Liver (tissue), 9 donors: ENCODE measurements around the gene COMMD10. TPM values are rescaled to one million over a fixed set of nuclear protein-coding genes. Genes with fewer than 3 reads are reported as not detected.

Experiments
- DNase-seq: peaks from one replicate; pipeline ENCODE4 v3.0.0-alpha.2; 2017; ENCODE audit warnings: low spot score
- H3K27ac ChIP-seq, 2 donors: one replicate each; pipeline ENCODE4 v1.7.0; 2013; ENCODE audit warnings: inconsistent platforms in 2 of 2, low read length in 2 of 2, control low read depth in 1 of 2, low read depth in 1 of 2, mild to moderate bottlenecking in 1 of 2
- H3K27me3 ChIP-seq, 4 donors: one replicate each; pipeline versions ENCODE4 v1.6.1 to v1.7.0; 2013; ENCODE audit warnings: low read length in 3 of 4, inconsistent platforms in 1 of 4, mild to moderate bottlenecking in 1 of 4, moderate library complexity in 1 of 4; ENCODE audit not compliant: control insufficient read depth in 4 of 4, insufficient read depth in 4 of 4
- H3K36me3 ChIP-seq, 4 donors: one replicate each; pipeline versions ENCODE4 v1.6.1 to v1.7.0; 2013; ENCODE audit warnings: low read length in 3 of 4, mild to moderate bottlenecking in 3 of 4, low read depth in 1 of 4, moderate library complexity in 1 of 4; ENCODE audit not compliant: control insufficient read depth in 4 of 4, insufficient read depth in 3 of 4
- H3K4me1 ChIP-seq, 4 donors: one replicate each; pipeline versions ENCODE4 v1.6.1 to v1.7.0; 2013; ENCODE audit warnings: low read length in 3 of 4, mild to moderate bottlenecking in 3 of 4, moderate library complexity in 1 of 4; ENCODE audit not compliant: control insufficient read depth in 4 of 4, insufficient read depth in 4 of 4
- H3K4me3 ChIP-seq, 3 donors: one replicate each; pipeline versions ENCODE4 v1.6.1 to v1.7.0; 2013; ENCODE audit warnings: low read length in 3 of 3, control low read depth in 1 of 3, low read depth in 1 of 3, mild to moderate bottlenecking in 1 of 3
- H3K9ac ChIP-seq, 2 donors: one replicate each; pipeline ENCODE4 v1.7.0; 2013; ENCODE audit warnings: low read length in 2 of 2, mild to moderate bottlenecking in 2 of 2, moderate library complexity in 2 of 2, control low read depth in 1 of 2, low read depth in 1 of 2
- H3K9me3 ChIP-seq, 4 donors: one replicate each; pipeline versions ENCODE4 v1.6.1 to v1.7.0; 2013; ENCODE audit warnings: low read length in 3 of 4; ENCODE audit not compliant: control insufficient read depth in 4 of 4
- EGR1 ChIP-seq, 2 donors: IDR thresholded peaks; 2 replicates each; pipeline ENCODE4 v1.6.1; 2016 to 2018; ENCODE audit warnings: antibody characterized with exemption in 2 of 2, low read depth in 2 of 2
- FOXA1 ChIP-seq: IDR thresholded peaks from 2 replicates; pipeline ENCODE4 v1.6.1; 2016; ENCODE audit warnings: antibody characterized with exemption
- FOXA2 ChIP-seq: IDR thresholded peaks from 2 replicates; pipeline ENCODE4 v1.6.1; 2016; ENCODE audit warnings: antibody characterized with exemption
- GABPA ChIP-seq, 2 donors: IDR thresholded peaks in 1 of 2; conservative IDR thresholded peaks in 1 of 2; 2 replicates each; pipeline ENCODE4 v1.6.1; 2016; ENCODE audit warnings: antibody characterized with exemption in 2 of 2, mild to moderate bottlenecking in 1 of 2, moderate library complexity in 1 of 2
- HNF4A ChIP-seq, 2 donors: conservative IDR thresholded peaks; 2 replicates each; pipeline ENCODE4 v1.6.1; 2016; ENCODE audit warnings: antibody characterized with exemption in 2 of 2, mild to moderate bottlenecking in 2 of 2
- HNF4G ChIP-seq: IDR thresholded peaks from 2 replicates; pipeline ENCODE4 v1.6.1; 2016; ENCODE audit warnings: antibody characterized with exemption
- JUND ChIP-seq, 2 donors: IDR thresholded peaks; 2 replicates each; pipeline ENCODE4 v1.6.1; 2016; ENCODE audit warnings: antibody characterized with exemption in 2 of 2
- NR2F2 ChIP-seq: IDR thresholded peaks from 2 replicates; pipeline ENCODE4 v1.6.1; 2016; ENCODE audit warnings: antibody characterized with exemption
- RAD21 ChIP-seq, 2 donors: IDR thresholded peaks; 2 replicates each; pipeline ENCODE4 v1.6.1; 2016; ENCODE audit warnings: antibody characterized with exemption in 2 of 2, mild to moderate bottlenecking in 2 of 2
- RXRA ChIP-seq, 2 donors: IDR thresholded peaks; 2 replicates each; pipeline ENCODE4 v1.6.1; 2017 to 2018; ENCODE audit warnings: antibody characterized with exemption in 2 of 2, mild to moderate bottlenecking in 1 of 2
- SP1 ChIP-seq: IDR thresholded peaks from 2 replicates; pipeline ENCODE4 v1.6.1; 2018; ENCODE audit warnings: antibody characterized with exemption, mild to moderate bottlenecking
- TAF1 ChIP-seq: conservative IDR thresholded peaks from 2 replicates; pipeline ENCODE4 v1.6.1; 2016; ENCODE audit warnings: antibody characterized with exemption, mild to moderate bottlenecking
- YY1 ChIP-seq: IDR thresholded peaks from 2 replicates; pipeline ENCODE4 v1.6.1; 2016; ENCODE audit warnings: antibody characterized with exemption, mild to moderate bottlenecking
- WGBS: extraction: QIAGEN DNeasy Blood & Tissue Kit; methylation state at CpG from one replicate; pipeline ENCODE4 v1.1.7; 2013; 5-methylcytosine and 5-hydroxymethylcytosine counted together
- polyA plus RNA-seq, 2 donors: library from polyadenylated mRNA; stranded (reverse) in 1 of 2; unstranded in 1 of 2; fragments of 200-250 nt in 1 of 2; fragments of >200 nt in 1 of 2; fragmentation: Nextera tagmentation in 1 of 2; extraction: Ambion mirVana in 1 of 2; gene quantifications; one replicate each; pipeline versions ENCODE4 v1.2.1 to v1.2.3, GENCODE V29; 2013 to 2015
- total RNA-seq, 2 donors: library from RNA; depleted of rRNA; stranded (reverse); fragments of >200 nt; gene quantifications; one replicate each; pipeline ENCODE4 v1.2.3, GENCODE V29; 2014
- TF ChIP-seq, protein P1 (sequence below): IDR thresholded peaks from 2 replicates; pipeline ENCODE4 v1.6.1; 2016; ENCODE audit warnings: antibody characterized with exemption
- TF ChIP-seq, protein P2 (sequence below): fragments of 150-350 bp; IDR thresholded peaks from 2 replicates; pipeline ENCODE4 v1.5.1; 2017; ENCODE audit warnings: improper control_type of control experiment, low read depth, low read length; ENCODE audit not compliant: missing input control
- TF ChIP-seq, protein P3 (sequence below): IDR thresholded peaks from 2 replicates; pipeline ENCODE4 v1.6.1; 2016; ENCODE audit warnings: antibody characterized with exemption
- TF ChIP-seq, protein P4 (sequence below): IDR thresholded peaks from 2 replicates; pipeline ENCODE4 v1.6.1; 2016; ENCODE audit warnings: antibody characterized with exemption, mild to moderate bottlenecking
- TF ChIP-seq, protein P5 (sequence below): IDR thresholded peaks from 2 replicates; pipeline ENCODE4 v1.6.1; 2016; ENCODE audit warnings: antibody characterized with exemption
- donor health status: healthy.
- donor health status: healthy.
- donor health status: healthy.
- donor health status: healthy.
- donor health status: healthy.

The COMMD10 gene
- total and polyA plus RNA-seq, 4 donors: 8.9 to 30.5 (median 19.3) TPM

DNA sequence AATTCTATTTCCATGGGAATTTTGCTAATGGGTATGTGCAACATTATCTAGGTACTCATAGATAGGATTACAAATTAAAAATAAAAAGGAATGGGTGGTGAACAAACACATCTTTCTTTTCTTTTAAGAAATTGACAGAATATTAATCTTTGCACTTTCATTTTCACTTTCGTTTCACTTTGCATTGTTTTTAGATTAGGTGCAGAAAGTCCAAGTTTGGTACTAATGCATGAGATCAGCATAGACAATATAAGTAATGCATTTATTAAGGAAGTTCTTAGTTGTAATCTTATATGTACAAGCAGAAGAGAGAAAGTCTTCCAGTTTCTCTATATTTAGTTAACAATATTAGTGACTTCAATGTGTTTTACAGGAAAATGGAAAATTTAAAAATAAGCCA, 196.5 kb downstream of the COMMD10 start:
- DNase-seq: no peak
- H3K4me1 ChIP-seq: peaks cover 0 to 21% (median 8%) of the 10 kb centered on the region in 4 donors
- WGBS: 12% methylated on average over 1 of the region's 1 CpG
- no peaks in the 10 kb centered on the region for H3K27me3 ChIP-seq
- H3K27ac ChIP-seq: no peak overlapping the region
- H3K9ac ChIP-seq: no peak overlapping the region
- TF ChIP-seq, protein P1, sequence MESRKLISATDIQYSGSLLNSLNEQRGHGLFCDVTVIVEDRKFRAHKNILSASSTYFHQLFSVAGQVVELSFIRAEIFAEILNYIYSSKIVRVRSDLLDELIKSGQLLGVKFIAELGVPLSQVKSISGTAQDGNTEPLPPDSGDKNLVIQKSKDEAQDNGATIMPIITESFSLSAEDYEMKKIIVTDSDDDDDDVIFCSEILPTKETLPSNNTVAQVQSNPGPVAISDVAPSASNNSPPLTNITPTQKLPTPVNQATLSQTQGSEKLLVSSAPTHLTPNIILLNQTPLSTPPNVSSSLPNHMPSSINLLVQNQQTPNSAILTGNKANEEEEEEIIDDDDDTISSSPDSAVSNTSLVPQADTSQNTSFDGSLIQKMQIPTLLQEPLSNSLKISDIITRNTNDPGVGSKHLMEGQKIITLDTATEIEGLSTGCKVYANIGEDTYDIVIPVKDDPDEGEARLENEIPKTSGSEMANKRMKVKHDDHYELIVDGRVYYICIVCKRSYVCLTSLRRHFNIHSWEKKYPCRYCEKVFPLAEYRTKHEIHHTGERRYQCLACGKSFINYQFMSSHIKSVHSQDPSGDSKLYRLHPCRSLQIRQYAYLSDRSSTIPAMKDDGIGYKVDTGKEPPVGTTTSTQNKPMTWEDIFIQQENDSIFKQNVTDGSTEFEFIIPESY: no peak
- TF ChIP-seq FOXA2 (no peak), JUND (IDR thresholded peaks at IDR 0.05) (no peak), HNF4A (conservative IDR thresholded peaks at IDR 0.05) (no peak), NR2F2 (no peak), RXRA (IDR thresholded peaks at IDR 0.05) (no peak), TAF1 (no peak), RAD21 (IDR thresholded peaks at IDR 0.05) (no peak), EGR1 (IDR thresholded peaks at IDR 0.05; ENCODE audit: low read depth in 2 of 2) (no peak), FOXA1 (no peak), GABPA (IDR thresholded peaks at IDR 0.05 in 1 of 2, conservative IDR thresholded peaks at IDR 0.05 in 1 of 2) (no peak), YY1 (no peak), HNF4G (no peak)
- TF ChIP-seq, protein P2, sequence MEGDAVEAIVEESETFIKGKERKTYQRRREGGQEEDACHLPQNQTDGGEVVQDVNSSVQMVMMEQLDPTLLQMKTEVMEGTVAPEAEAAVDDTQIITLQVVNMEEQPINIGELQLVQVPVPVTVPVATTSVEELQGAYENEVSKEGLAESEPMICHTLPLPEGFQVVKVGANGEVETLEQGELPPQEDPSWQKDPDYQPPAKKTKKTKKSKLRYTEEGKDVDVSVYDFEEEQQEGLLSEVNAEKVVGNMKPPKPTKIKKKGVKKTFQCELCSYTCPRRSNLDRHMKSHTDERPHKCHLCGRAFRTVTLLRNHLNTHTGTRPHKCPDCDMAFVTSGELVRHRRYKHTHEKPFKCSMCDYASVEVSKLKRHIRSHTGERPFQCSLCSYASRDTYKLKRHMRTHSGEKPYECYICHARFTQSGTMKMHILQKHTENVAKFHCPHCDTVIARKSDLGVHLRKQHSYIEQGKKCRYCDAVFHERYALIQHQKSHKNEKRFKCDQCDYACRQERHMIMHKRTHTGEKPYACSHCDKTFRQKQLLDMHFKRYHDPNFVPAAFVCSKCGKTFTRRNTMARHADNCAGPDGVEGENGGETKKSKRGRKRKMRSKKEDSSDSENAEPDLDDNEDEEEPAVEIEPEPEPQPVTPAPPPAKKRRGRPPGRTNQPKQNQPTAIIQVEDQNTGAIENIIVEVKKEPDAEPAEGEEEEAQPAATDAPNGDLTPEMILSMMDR: no peak
- TF ChIP-seq, protein P3, sequence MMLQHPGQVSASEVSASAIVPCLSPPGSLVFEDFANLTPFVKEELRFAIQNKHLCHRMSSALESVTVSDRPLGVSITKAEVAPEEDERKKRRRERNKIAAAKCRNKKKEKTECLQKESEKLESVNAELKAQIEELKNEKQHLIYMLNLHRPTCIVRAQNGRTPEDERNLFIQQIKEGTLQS: no peak
- TF ChIP-seq, protein P4, sequence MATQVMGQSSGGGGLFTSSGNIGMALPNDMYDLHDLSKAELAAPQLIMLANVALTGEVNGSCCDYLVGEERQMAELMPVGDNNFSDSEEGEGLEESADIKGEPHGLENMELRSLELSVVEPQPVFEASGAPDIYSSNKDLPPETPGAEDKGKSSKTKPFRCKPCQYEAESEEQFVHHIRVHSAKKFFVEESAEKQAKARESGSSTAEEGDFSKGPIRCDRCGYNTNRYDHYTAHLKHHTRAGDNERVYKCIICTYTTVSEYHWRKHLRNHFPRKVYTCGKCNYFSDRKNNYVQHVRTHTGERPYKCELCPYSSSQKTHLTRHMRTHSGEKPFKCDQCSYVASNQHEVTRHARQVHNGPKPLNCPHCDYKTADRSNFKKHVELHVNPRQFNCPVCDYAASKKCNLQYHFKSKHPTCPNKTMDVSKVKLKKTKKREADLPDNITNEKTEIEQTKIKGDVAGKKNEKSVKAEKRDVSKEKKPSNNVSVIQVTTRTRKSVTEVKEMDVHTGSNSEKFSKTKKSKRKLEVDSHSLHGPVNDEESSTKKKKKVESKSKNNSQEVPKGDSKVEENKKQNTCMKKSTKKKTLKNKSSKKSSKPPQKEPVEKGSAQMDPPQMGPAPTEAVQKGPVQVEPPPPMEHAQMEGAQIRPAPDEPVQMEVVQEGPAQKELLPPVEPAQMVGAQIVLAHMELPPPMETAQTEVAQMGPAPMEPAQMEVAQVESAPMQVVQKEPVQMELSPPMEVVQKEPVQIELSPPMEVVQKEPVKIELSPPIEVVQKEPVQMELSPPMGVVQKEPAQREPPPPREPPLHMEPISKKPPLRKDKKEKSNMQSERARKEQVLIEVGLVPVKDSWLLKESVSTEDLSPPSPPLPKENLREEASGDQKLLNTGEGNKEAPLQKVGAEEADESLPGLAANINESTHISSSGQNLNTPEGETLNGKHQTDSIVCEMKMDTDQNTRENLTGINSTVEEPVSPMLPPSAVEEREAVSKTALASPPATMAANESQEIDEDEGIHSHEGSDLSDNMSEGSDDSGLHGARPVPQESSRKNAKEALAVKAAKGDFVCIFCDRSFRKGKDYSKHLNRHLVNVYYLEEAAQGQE: no peak
- no peaks in the 10 kb centered on the region for H3K36me3 ChIP-seq
- no peak overlapping the region for H3K4me3 ChIP-seq
- peaks cover 0 to 10% (median 3%) of the 10 kb centered on the region in 4 donors for H3K9me3 ChIP-seq

DNA sequence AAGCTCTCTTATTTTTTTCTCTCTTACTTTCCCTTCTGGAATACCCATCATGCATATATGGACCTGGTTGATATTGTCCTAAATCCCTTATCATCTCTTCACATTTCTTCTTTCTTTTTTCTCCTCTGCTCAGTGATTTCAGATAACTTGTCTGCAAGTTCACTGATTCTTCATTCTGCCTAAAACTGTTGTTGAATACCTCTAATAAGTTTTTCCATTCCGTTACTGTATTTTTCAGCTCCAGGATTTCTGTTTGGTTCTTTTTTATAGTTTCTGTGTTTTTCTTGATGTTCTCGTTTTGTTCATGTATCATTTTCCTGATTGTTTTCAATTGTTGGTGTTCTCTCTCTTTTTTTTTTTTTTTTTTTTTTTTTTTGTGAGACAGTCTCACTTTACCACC, 203.7 kb downstream of the COMMD10 start:
- Histone ChIP-seq H3K27me3 (no peaks in the 10 kb centered on the region), H3K9me3 (peaks cover 0 to 6% (median 0%) of the 10 kb centered on the region in 4 donors), H3K27ac (no peak overlapping the region), H3K4me3 (no peak overlapping the region), H3K9ac (no peak overlapping the region), H3K4me1 (no peaks in the 10 kb centered on the region), H3K36me3 (no peaks in the 10 kb centered on the region)
- no peak for DNase-seq
- WGBS: 99% methylated on average over 2 of the region's 2 CpGs
- TF ChIP-seq TAF1: no peak
- TF ChIP-seq SP1: no peak
- TF ChIP-seq EGR1 (IDR thresholded peaks at IDR 0.05; ENCODE audit: low read depth in 2 of 2): no peak
- TF ChIP-seq HNF4A (conservative IDR thresholded peaks at IDR 0.05): no peak
- no peak for TF ChIP-seq YY1
- no peak for TF ChIP-seq RAD21 (IDR thresholded peaks at IDR 0.05)
- TF ChIP-seq, protein P1: no peak
- TF ChIP-seq FOXA1: no peak
- TF ChIP-seq JUND (IDR thresholded peaks at IDR 0.05): no peak
- TF ChIP-seq, protein P2: no peak
- TF ChIP-seq, protein P5, sequence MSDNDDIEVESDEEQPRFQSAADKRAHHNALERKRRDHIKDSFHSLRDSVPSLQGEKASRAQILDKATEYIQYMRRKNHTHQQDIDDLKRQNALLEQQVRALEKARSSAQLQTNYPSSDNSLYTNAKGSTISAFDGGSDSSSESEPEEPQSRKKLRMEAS: no peak
- TF ChIP-seq RXRA (IDR thresholded peaks at IDR 0.05): no peak
- TF ChIP-seq, protein P3: no peak
- TF ChIP-seq GABPA (IDR thresholded peaks at IDR 0.05 in 1 of 2, conservative IDR thresholded peaks at IDR 0.05 in 1 of 2): no peak
- TF ChIP-seq NR2F2: no peak
